ENCODE measurements around the gene PLEKHG7.

DNA sequence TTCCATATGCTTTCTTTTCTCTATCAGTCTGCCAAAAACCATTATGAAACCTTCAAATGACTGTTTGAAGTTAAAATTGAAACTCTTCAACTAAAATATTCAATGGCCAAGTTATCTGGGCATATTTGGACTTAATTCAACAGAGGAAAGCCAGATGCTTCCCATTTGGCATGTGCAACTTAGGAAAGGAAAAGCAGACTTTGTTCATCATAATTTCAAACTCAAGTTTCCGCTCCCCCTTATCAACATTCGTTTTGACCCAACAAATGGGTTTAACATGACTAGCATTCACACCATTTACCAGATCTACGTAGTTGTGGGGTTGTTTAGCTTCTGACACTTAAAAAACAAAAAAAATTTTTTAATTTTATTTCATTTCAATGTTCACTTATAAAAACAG lies 75.7 kb downstream of the PLEKHG7 start:
- TF ChIP-seq EZH2 (IDR thresholded peaks at IDR 0.05; ENCODE audit: insufficient read depth, poor library complexity, severe bottlenecking) (no peak), EZH2phosphoT487 (IDR thresholded peaks at IDR 0.05; ENCODE audit: insufficient read depth, low read depth) (no peak)

All from GM23248 (cell line).